ENCODE measurements around the gene TMEM63B. TPM values are rescaled to one million over a fixed set of nuclear protein-coding genes. Genes with fewer than 3 reads are reported as not detected.

Gene TMEM63B
- total and polyA plus RNA-seq, 2 donors (not counting 1 experiment from before 2014, with no cell fraction given) = 15.4 to 19.1 TPM

- CTCF ChIA-PET = interaction anchor here (0.6 to 6.5 kb wide), 10 partner anchors 10 to 238 kb away, joined by 3 to 89 read pairs (median 5); no protein-coding TSS in a partner anchor
- Mint-ChIP-seq H3K4me1 (peaks cover 2% of the 10 kb centered on the region), H3K27ac (no peak overlapping the region), H3K27me3 (no peaks in the 10 kb centered on the region), H3K4me3 (no peak overlapping the region), H3K9me3 (ENCODE audit: insufficient read depth) (no peaks in the 10 kb centered on the region)
- Histone ChIP-seq H3K9me3 (ENCODE audit: control extremely low read depth in 1 of 3, control insufficient read depth in 2 of 3, insufficient read depth in 1 of 3, low read length in 2 of 3) (no peaks in the 10 kb centered on the region), H3K4me1 (ENCODE audit: control insufficient read depth in 2 of 2, insufficient read depth in 2 of 2, low read length in 2 of 2) (no peaks in the 10 kb centered on the region), H3K27ac (ENCODE audit: low read length in 2 of 2) (no peak overlapping the region), H3K79me2 (ENCODE audit: control insufficient read depth, insufficient read depth, low read length) (peaks cover 2% of the 10 kb centered on the region), H3K27me3 (replicated peaks in 1 of 4; ENCODE audit: control extremely low read depth in 1 of 4, control insufficient read depth in 3 of 4, insufficient read depth in 4 of 4, low read length in 3 of 4) (no peaks in the 10 kb centered on the region), H3K4me3 (ENCODE audit: control extremely low read depth in 1 of 5, extremely low read depth in 1 of 5, insufficient read depth in 1 of 5, low read depth in 2 of 5, low read length in 4 of 5) (no peak overlapping the region), H3K36me3 (replicated peaks in 1 of 2; ENCODE audit: control extremely low read depth in 1 of 2, control insufficient read depth in 1 of 2, extremely low read depth in 1 of 2, insufficient read depth in 2 of 2, low read length in 1 of 2) (peaks cover 2 to 16% of the 10 kb centered on the region in 2 experiments), H3K9ac (ENCODE audit: low read length) (no peak overlapping the region), H2AFZ (ENCODE audit: insufficient read depth, low read depth, low read length, poor library complexity, severe bottlenecking) (no peak overlapping the region), H3K4me2 (replicated peaks; ENCODE audit: low read depth, low read length, poor library complexity, severe bottlenecking) (no peak overlapping the region), H4K20me1 (ENCODE audit: control insufficient read depth, insufficient read depth, low read length, poor library complexity, severe bottlenecking) (peaks cover 13% of the 10 kb centered on the region)
- POLR2A ChIA-PET = no interaction called here
- TF ChIP-seq EZH2 (IDR thresholded peaks at IDR 0.05; ENCODE audit: borderline replicate concordance, insufficient read depth, low read depth, low read length, poor library complexity, severe bottlenecking) = no peak
- TF ChIP-seq, protein P1, sequence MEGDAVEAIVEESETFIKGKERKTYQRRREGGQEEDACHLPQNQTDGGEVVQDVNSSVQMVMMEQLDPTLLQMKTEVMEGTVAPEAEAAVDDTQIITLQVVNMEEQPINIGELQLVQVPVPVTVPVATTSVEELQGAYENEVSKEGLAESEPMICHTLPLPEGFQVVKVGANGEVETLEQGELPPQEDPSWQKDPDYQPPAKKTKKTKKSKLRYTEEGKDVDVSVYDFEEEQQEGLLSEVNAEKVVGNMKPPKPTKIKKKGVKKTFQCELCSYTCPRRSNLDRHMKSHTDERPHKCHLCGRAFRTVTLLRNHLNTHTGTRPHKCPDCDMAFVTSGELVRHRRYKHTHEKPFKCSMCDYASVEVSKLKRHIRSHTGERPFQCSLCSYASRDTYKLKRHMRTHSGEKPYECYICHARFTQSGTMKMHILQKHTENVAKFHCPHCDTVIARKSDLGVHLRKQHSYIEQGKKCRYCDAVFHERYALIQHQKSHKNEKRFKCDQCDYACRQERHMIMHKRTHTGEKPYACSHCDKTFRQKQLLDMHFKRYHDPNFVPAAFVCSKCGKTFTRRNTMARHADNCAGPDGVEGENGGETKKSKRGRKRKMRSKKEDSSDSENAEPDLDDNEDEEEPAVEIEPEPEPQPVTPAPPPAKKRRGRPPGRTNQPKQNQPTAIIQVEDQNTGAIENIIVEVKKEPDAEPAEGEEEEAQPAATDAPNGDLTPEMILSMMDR (IDR thresholded peaks at IDR 0.05) = peak; percentile 35
- no CpG with 5 or more reads among the region's 1 CpG for WGBS (ENCODE audit: insufficient coverage)
- DNase-seq = no peak
- ATAC-seq (ENCODE audit: low read depth) = no peak
- intact Hi-C loops (cut with micrococcal nuclease) = loop anchor here (1.0 kb wide), 1 partner anchor 238 kb away; no protein-coding TSS in a partner anchor
Observed at GRCh38 chr6:44100088-44100550, 27.2 kb upstream of the TMEM63B start.

DNA sequence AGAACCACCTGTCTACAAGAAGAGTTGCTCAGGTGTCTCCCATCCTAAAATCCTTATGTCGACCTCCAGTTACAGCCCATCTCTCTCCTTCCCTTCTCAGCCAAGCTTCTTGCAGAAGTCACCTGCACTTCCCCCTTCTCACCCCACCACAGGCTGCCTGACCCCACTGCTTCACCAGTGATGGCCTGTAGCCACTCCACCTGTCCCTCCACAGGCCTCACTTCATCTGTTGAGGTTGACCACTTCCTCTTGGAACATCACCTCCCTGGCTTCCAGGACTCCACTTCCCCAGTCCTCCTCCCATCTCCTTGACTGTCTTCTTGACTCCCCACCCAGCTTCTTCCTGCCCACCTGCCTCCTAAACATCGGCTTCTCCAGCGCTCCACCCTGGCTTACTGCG is 25.5 kb upstream of the TMEM63B start:
- 84% methylated on average over 4 of the region's 4 CpGs for WGBS (ENCODE audit: insufficient coverage)
- Histone ChIP-seq H3K9me3 (ENCODE audit: control extremely low read depth in 1 of 3, control insufficient read depth in 2 of 3, insufficient read depth in 1 of 3, low read length in 2 of 3) (no peaks in the 10 kb centered on the region), H4K20me1 (ENCODE audit: control insufficient read depth, insufficient read depth, low read length, poor library complexity, severe bottlenecking) (peaks cover 6% of the 10 kb centered on the region), H3K4me1 (ENCODE audit: control insufficient read depth in 2 of 2, insufficient read depth in 2 of 2, low read length in 2 of 2) (no peaks in the 10 kb centered on the region), H3K79me2 (ENCODE audit: control insufficient read depth, insufficient read depth, low read length) (peaks cover 3% of the 10 kb centered on the region), H2AFZ (ENCODE audit: insufficient read depth, low read depth, low read length, poor library complexity, severe bottlenecking) (no peak overlapping the region), H3K4me3 (ENCODE audit: control extremely low read depth in 1 of 5, extremely low read depth in 1 of 5, insufficient read depth in 1 of 5, low read depth in 2 of 5, low read length in 4 of 5) (no peak overlapping the region), H3K36me3 (replicated peaks in 1 of 2; ENCODE audit: control extremely low read depth in 1 of 2, control insufficient read depth in 1 of 2, extremely low read depth in 1 of 2, insufficient read depth in 2 of 2, low read length in 1 of 2) (peaks cover 2 to 17% of the 10 kb centered on the region in 2 experiments), H3K27ac (ENCODE audit: low read length in 2 of 2) (no peak overlapping the region), H3K27me3 (replicated peaks in 1 of 4; ENCODE audit: control extremely low read depth in 1 of 4, control insufficient read depth in 3 of 4, insufficient read depth in 4 of 4, low read length in 3 of 4) (no peaks in the 10 kb centered on the region), H3K9ac (ENCODE audit: low read length) (no peak overlapping the region), H3K4me2 (replicated peaks; ENCODE audit: low read depth, low read length, poor library complexity, severe bottlenecking) (no peak overlapping the region)
- POLR2A ChIA-PET = no interaction called here
- intact Hi-C loops (cut with micrococcal nuclease) = no loop called here
- CTCF ChIA-PET = no interaction called here
- H3K27me3 Mint-ChIP-seq = no peaks in the 10 kb centered on the region
- peaks cover 2% of the 10 kb centered on the region for H3K4me1 Mint-ChIP-seq
- H3K4me3 Mint-ChIP-seq = no peak overlapping the region
- TF ChIP-seq EZH2 (IDR thresholded peaks at IDR 0.05; ENCODE audit: borderline replicate concordance, insufficient read depth, low read depth, low read length, poor library complexity, severe bottlenecking) = no peak
- TF ChIP-seq, protein P1 (IDR thresholded peaks at IDR 0.05) = no peak
- ATAC-seq (ENCODE audit: low read depth) (no peak), DNase-seq (no peak)
- H3K9me3 Mint-ChIP-seq (ENCODE audit: insufficient read depth) = no peaks in the 10 kb centered on the region
- no peak overlapping the region for H3K27ac Mint-ChIP-seq
